K562 (cell line): ENCODE results near the gene KIF5A. TPM values are rescaled to one million over a fixed set of nuclear protein-coding genes. Genes with fewer than 3 reads are reported as not detected.
A peak's percentile ranks its signal among the peaks of the same experiment; 100 is the strongest.

Source experiments
- AFF4 ChIP-seq: sonication (generic); formaldehyde crosslinking; IDR thresholded peaks from 2 replicates; pipeline ENCODE4 v1.8.0; 2023; ENCODE audit warnings: mild to moderate bottlenecking, missing genetic modification reagents
- ETV6 ChIP-seq, 3 experiments: fragments of 150-350 bp in 1 of 3; sonication (generic) in 1 of 3; formaldehyde crosslinking in 1 of 3; IDR thresholded peaks; 2 replicates each; pipeline versions ENCODE4 v1.6.1 to v1.8.0; 2014 to 2022; ENCODE audit warnings: borderline replicate concordance in 2 of 3, low read depth in 2 of 3, antibody characterized with exemption in 1 of 3, low read length in 1 of 3, mild to moderate bottlenecking in 1 of 3, missing genetic modification reagents in 1 of 3
- NUFIP1 ChIP-seq: fragments of 450-650 bp; IDR thresholded peaks from 2 replicates; pipeline ENCODE4 v1.6.1; 2018; ENCODE audit not compliant: partially characterized antibody
- XRCC3 ChIP-seq: fragments of 450-650 bp; IDR thresholded peaks from 2 replicates; pipeline ENCODE4 v1.6.1; 2017; ENCODE audit warnings: mild to moderate bottlenecking, moderate library complexity
- ZBTB8A ChIP-seq: fragments of 450-650 bp; IDR thresholded peaks from 2 replicates; pipeline ENCODE4 v1.6.1; 2018; ENCODE audit warnings: mild to moderate bottlenecking, moderate library complexity; ENCODE audit not compliant: partially characterized antibody
- polyA plus RNA-seq, 8 experiments: library from polyadenylated mRNA; depleted of rRNA in 4 of 8; stranded (reverse) in 5 of 8; unstranded in 3 of 8; fragments of >200 nt; fragmentation: Nextera tagmentation in 2 of 8; fragmentation: Illumina TruSeq in 1 of 8; extraction: Ambion mirVana in 2 of 8; extraction: Trizol in 1 of 8; gene quantifications; 2 replicates each; pipeline versions ENCODE4 v1.2.1 to v1.2.3, GENCODE V29; 2011 to 2014; ENCODE audit warnings: inconsistent platforms in 1 of 8, missing spikeins in 1 of 8
- total RNA-seq, 7 experiments: library from RNA; depleted of rRNA in 6 of 7; stranded (reverse); fragments of >200 nt in 6 of 7; fragmentation: Illumina TruSeq in 2 of 7; extraction: Trizol in 2 of 7; gene quantifications; 2 replicates each; pipeline versions ENCODE4 v1.2.1 to v1.2.3, GENCODE V29; 2011 to 2021; ENCODE audit warnings: low replicate concordance in 1 of 7
- TF ChIP-seq, protein P1 (sequence below): fragments of 200-600 bp; sonication (generic); IDR thresholded peaks from one replicate; pipeline ENCODE4 v1.6.1; 2012; ENCODE audit warnings: mild to moderate bottlenecking, low read depth, low read length, inconsistent platforms
- TF ChIP-seq, protein P2 (sequence below), 2 experiments: fragments of 450-650 bp in 1 of 2; sonication (generic) in 1 of 2; formaldehyde crosslinking; conservative IDR thresholded peaks; 2 replicates each; pipeline versions ENCODE4 v1.4.0 to v1.8.1; 2020 to 2022; ENCODE audit warnings: mild to moderate bottlenecking in 1 of 2, missing genetic modification reagents in 1 of 2

Gene KIF5A
- total and polyA plus RNA-seq, 9 of the 15 experiments (the other 6 are each of a cell fraction or from before 2014, with no cell fraction given) = 3.4 to 17.7 (median 8.0) TPM

GRCh38 chr12:57522011-57522886, 27.6 kb upstream of the KIF5A start, which contains the start of gene MBD6 (continued):
- TF ChIP-seq, protein P1, sequence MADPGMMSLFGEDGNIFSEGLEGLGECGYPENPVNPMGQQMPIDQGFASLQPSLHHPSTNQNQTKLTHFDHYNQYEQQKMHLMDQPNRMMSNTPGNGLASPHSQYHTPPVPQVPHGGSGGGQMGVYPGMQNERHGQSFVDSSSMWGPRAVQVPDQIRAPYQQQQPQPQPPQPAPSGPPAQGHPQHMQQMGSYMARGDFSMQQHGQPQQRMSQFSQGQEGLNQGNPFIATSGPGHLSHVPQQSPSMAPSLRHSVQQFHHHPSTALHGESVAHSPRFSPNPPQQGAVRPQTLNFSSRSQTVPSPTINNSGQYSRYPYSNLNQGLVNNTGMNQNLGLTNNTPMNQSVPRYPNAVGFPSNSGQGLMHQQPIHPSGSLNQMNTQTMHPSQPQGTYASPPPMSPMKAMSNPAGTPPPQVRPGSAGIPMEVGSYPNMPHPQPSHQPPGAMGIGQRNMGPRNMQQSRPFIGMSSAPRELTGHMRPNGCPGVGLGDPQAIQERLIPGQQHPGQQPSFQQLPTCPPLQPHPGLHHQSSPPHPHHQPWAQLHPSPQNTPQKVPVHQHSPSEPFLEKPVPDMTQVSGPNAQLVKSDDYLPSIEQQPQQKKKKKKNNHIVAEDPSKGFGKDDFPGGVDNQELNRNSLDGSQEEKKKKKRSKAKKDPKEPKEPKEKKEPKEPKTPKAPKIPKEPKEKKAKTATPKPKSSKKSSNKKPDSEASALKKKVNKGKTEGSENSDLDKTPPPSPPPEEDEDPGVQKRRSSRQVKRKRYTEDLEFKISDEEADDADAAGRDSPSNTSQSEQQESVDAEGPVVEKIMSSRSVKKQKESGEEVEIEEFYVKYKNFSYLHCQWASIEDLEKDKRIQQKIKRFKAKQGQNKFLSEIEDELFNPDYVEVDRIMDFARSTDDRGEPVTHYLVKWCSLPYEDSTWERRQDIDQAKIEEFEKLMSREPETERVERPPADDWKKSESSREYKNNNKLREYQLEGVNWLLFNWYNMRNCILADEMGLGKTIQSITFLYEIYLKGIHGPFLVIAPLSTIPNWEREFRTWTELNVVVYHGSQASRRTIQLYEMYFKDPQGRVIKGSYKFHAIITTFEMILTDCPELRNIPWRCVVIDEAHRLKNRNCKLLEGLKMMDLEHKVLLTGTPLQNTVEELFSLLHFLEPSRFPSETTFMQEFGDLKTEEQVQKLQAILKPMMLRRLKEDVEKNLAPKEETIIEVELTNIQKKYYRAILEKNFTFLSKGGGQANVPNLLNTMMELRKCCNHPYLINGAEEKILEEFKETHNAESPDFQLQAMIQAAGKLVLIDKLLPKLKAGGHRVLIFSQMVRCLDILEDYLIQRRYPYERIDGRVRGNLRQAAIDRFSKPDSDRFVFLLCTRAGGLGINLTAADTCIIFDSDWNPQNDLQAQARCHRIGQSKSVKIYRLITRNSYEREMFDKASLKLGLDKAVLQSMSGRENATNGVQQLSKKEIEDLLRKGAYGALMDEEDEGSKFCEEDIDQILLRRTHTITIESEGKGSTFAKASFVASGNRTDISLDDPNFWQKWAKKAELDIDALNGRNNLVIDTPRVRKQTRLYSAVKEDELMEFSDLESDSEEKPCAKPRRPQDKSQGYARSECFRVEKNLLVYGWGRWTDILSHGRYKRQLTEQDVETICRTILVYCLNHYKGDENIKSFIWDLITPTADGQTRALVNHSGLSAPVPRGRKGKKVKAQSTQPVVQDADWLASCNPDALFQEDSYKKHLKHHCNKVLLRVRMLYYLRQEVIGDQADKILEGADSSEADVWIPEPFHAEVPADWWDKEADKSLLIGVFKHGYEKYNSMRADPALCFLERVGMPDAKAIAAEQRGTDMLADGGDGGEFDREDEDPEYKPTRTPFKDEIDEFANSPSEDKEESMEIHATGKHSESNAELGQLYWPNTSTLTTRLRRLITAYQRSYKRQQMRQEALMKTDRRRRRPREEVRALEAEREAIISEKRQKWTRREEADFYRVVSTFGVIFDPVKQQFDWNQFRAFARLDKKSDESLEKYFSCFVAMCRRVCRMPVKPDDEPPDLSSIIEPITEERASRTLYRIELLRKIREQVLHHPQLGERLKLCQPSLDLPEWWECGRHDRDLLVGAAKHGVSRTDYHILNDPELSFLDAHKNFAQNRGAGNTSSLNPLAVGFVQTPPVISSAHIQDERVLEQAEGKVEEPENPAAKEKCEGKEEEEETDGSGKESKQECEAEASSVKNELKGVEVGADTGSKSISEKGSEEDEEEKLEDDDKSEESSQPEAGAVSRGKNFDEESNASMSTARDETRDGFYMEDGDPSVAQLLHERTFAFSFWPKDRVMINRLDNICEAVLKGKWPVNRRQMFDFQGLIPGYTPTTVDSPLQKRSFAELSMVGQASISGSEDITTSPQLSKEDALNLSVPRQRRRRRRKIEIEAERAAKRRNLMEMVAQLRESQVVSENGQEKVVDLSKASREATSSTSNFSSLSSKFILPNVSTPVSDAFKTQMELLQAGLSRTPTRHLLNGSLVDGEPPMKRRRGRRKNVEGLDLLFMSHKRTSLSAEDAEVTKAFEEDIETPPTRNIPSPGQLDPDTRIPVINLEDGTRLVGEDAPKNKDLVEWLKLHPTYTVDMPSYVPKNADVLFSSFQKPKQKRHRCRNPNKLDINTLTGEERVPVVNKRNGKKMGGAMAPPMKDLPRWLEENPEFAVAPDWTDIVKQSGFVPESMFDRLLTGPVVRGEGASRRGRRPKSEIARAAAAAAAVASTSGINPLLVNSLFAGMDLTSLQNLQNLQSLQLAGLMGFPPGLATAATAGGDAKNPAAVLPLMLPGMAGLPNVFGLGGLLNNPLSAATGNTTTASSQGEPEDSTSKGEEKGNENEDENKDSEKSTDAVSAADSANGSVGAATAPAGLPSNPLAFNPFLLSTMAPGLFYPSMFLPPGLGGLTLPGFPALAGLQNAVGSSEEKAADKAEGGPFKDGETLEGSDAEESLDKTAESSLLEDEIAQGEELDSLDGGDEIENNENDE = no peak
- no peak for TF ChIP-seq ZBTB8A
- no peak for TF ChIP-seq XRCC3
- TF ChIP-seq AFF4 = peak; percentile 87; the same call in 1 of the 2 replicates
- no peak for TF ChIP-seq NUFIP1
- TF ChIP-seq ETV6 (IDR thresholded peaks at IDR 0.05; ENCODE audit: borderline replicate concordance in 1 of 2, low read depth in 2 of 2, low read length in 1 of 2) = no peak
- TF ChIP-seq ETV6 (CRISPR knock-in tag; IDR thresholded peaks at IDR 0.05; ENCODE audit: borderline replicate concordance) = no peak
- TF ChIP-seq, protein P2, sequence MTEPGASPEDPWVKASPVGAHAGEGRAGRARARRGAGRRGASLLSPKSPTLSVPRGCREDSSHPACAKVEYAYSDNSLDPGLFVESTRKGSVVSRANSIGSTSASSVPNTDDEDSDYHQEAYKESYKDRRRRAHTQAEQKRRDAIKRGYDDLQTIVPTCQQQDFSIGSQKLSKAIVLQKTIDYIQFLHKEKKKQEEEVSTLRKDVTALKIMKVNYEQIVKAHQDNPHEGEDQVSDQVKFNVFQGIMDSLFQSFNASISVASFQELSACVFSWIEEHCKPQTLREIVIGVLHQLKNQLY (CRISPR knock-in tag; conservative IDR thresholded peaks at IDR 0.05) = peak in 1 of 2 experiments; percentile 7; a peak in 1 of 4 replicates
